GM18520 (cell line): ENCODE results near the gene NDUFS6.

ENCODE experiments used
- ATAC-seq: cut with Tn5 transposase; IDR thresholded peaks from one replicate; pipeline ENCODE4 v1.9.1; 2021; ENCODE audit not compliant: unreplicated experiment

Gene NDUFS6

GRCh38 chr5:1801222-1801966 lies at the start of gene NDUFS6:
NDUFS6 (plus strand) TSS chr5:1801407; CDS start chr5:1801418, 11 bp downstream.
- ATAC-seq: peak; percentile 52

GRCh38 chr5:1751864-1752822 lies 49.1 kb upstream of the NDUFS6 start:
- ATAC-seq: no peak

GRCh38 chr5:1752881-1753280 lies 48.3 kb upstream of the NDUFS6 start:
- no peak for ATAC-seq

GRCh38 chr5:1753490-1753889 lies 47.7 kb upstream of the NDUFS6 start:
- no peak for ATAC-seq

- no peak for ATAC-seq
Measured at GRCh38 chr5:1754531-1755220, 46.5 kb upstream of the NDUFS6 start.

GRCh38 chr5:1755321-1755949 lies 45.8 kb upstream of the NDUFS6 start:
- ATAC-seq: no peak

GRCh38 chr5:1756481-1756880 lies 44.7 kb upstream of the NDUFS6 start:
- ATAC-seq: no peak

GRCh38 chr5:1757511-1757910 lies 43.7 kb upstream of the NDUFS6 start:
- no peak for ATAC-seq

- no peak for ATAC-seq
Measured at GRCh38 chr5:1758574-1758973, 42.6 kb upstream of the NDUFS6 start.

GRCh38 chr5:1759378-1759970 lies 41.7 kb upstream of the NDUFS6 start:
- ATAC-seq: no peak

GRCh38 chr5:1760231-1760630 lies 41.0 kb upstream of the NDUFS6 start:
- ATAC-seq: no peak

- no peak for ATAC-seq
Measured at GRCh38 chr5:1760656-1761452, 40.4 kb upstream of the NDUFS6 start.

GRCh38 chr5:1761453-1761755 lies 39.8 kb upstream of the NDUFS6 start:
- no peak for ATAC-seq

GRCh38 chr5:1762121-1762882 lies 38.9 kb upstream of the NDUFS6 start:
- ATAC-seq: no peak

- ATAC-seq: no peak
Measured at GRCh38 chr5:1762883-1763547, 38.2 kb upstream of the NDUFS6 start.

GRCh38 chr5:1763548-1763911 lies 37.7 kb upstream of the NDUFS6 start:
- no peak for ATAC-seq

GRCh38 chr5:1763960-1764605 lies 37.1 kb upstream of the NDUFS6 start:
- no peak for ATAC-seq

GRCh38 chr5:1764606-1764960 lies 36.6 kb upstream of the NDUFS6 start:
- no peak for ATAC-seq
